BE2C (cell line): ENCODE results near the gene MAP2K2.

Experiments
- DNase-seq: peaks from one replicate; pipeline ENCODE4 v3.0.0-alpha.2; 2020
- H3K27me3 ChIP-seq: fragments of 250-450 bp; sonication (Bioruptor Pico); 2 replicates; pipeline ENCODE4 v1.5.1; 2020; ENCODE audit warnings: mild to moderate bottlenecking
- H3K36me3 ChIP-seq: fragments of 250-450 bp; sonication (Bioruptor Pico); 2 replicates; pipeline ENCODE4 v1.5.1; 2020; ENCODE audit warnings: mild to moderate bottlenecking
- H3K4me1 ChIP-seq: fragments of 250-450 bp; sonication (Bioruptor Pico); 2 replicates; pipeline ENCODE4 v1.5.1; 2020
- H3K4me3 ChIP-seq: 2 replicates; pipeline ENCODE4 v1.5.1; 2011; ENCODE audit warnings: low read depth, low read length
- H3K9me3 ChIP-seq: fragments of 250-450 bp; sonication (Bioruptor Pico); 2 replicates; pipeline ENCODE4 v1.5.1; 2020
- TF ChIP-seq, protein P1 (sequence below): IDR thresholded peaks from 2 replicates; pipeline ENCODE4 v1.5.1; 2012; ENCODE audit warnings: mild to moderate bottlenecking, low read depth, low read length

Gene MAP2K2

DNA sequence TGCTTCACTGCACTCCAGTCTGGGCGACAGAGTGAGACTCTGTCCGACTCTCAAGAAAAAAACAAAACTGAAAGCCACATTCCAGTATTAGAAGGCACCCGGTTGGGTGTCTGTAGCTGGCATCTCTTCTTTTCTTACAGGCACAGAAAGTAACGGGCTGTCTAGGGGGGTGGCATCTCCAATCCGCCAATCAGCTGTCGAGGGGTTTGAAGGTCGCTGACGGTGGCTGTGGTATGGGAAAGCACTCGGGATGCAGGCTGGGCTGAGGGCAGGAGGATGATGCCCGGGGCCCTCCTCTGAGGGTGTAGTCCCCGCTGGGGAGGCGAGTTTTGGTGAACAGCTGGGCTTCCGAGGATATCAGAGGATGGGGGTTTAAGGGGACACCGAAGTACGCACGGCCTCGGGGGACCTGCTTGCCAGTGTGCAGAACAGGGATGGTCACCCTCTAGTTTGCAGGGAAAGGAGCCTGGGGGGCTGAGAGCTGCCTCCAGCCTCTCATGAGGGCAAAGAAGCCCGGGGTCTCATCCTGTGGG, 30.2 kb downstream of the MAP2K2 start:
- TF ChIP-seq, protein P1, sequence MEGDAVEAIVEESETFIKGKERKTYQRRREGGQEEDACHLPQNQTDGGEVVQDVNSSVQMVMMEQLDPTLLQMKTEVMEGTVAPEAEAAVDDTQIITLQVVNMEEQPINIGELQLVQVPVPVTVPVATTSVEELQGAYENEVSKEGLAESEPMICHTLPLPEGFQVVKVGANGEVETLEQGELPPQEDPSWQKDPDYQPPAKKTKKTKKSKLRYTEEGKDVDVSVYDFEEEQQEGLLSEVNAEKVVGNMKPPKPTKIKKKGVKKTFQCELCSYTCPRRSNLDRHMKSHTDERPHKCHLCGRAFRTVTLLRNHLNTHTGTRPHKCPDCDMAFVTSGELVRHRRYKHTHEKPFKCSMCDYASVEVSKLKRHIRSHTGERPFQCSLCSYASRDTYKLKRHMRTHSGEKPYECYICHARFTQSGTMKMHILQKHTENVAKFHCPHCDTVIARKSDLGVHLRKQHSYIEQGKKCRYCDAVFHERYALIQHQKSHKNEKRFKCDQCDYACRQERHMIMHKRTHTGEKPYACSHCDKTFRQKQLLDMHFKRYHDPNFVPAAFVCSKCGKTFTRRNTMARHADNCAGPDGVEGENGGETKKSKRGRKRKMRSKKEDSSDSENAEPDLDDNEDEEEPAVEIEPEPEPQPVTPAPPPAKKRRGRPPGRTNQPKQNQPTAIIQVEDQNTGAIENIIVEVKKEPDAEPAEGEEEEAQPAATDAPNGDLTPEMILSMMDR: no peak
- H3K4me1 ChIP-seq: peaks cover 4% of the 10 kb centered on the region; the same call in 1 of the 2 replicates
- no peaks in the 10 kb centered on the region for H3K9me3 ChIP-seq
- no peaks in the 10 kb centered on the region for H3K27me3 ChIP-seq
- no peak for DNase-seq
- H3K36me3 ChIP-seq: peaks cover 36% of the 10 kb centered on the region
- H3K4me3 ChIP-seq: no peak overlapping the region

GRCh38 chr19:4090356-4091220, 33.3 kb downstream of the MAP2K2 start:
- Histone ChIP-seq H3K36me3 (peaks cover 28% of the 10 kb centered on the region), H3K9me3 (no peaks in the 10 kb centered on the region), H3K4me1 (peaks cover 4% of the 10 kb centered on the region; the same call in 1 of the 2 replicates), H3K27me3 (no peaks in the 10 kb centered on the region), H3K4me3 (no peak overlapping the region)
- TF ChIP-seq, protein P1: no peak
- DNase-seq: no peak

- Histone ChIP-seq H3K9me3 (no peaks in the 10 kb centered on the region), H3K4me1 (peaks cover 4% of the 10 kb centered on the region; the same call in 1 of the 2 replicates), H3K27me3 (no peaks in the 10 kb centered on the region), H3K36me3 (peaks cover 25% of the 10 kb centered on the region), H3K4me3 (no peak overlapping the region)
- TF ChIP-seq, protein P1: no peak
- DNase-seq: no peak
Observed at GRCh38 chr19:4089946-4090345, 34.0 kb downstream of the MAP2K2 start.

DNA sequence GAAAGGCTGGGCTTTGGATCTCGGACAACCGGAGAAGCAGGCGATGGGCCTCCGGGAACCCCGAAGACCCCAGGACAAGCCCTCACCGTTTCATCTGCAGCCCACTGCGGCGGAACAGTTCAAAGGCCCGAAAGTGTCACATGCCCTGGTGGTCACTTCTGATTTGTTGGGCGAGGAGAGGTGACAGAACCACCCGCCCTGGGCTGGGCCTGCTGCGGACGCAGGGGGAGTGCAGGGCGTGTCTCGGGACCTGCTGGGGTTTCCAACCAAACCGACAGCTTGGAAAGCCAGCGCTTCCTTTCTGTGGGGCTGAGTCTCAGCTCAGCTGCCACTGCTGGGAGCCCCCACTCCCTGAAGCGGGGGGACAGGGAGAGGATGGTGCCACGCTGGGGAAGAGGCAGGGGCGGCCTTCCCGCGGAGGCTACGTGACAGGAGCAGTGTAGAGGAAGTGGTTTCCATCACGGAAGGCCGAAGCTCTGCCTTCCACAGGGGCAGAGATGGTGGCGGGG, 34.5 kb downstream of the MAP2K2 start:
- H3K27me3 ChIP-seq: no peaks in the 10 kb centered on the region
- no peak overlapping the region for H3K4me3 ChIP-seq
- H3K4me1 ChIP-seq: peaks cover 4% of the 10 kb centered on the region; the same call in 1 of the 2 replicates
- H3K36me3 ChIP-seq: peaks cover 22% of the 10 kb centered on the region
- no peak for DNase-seq
- TF ChIP-seq, protein P1: no peak
- H3K9me3 ChIP-seq: no peaks in the 10 kb centered on the region

GRCh38 chr19:4088975-4089374, 34.9 kb downstream of the MAP2K2 start:
- DNase-seq: no peak
- TF ChIP-seq, protein P1: no peak
- Histone ChIP-seq H3K9me3 (no peaks in the 10 kb centered on the region), H3K36me3 (peaks cover 17% of the 10 kb centered on the region), H3K4me1 (peaks cover 4% of the 10 kb centered on the region; the same call in 1 of the 2 replicates), H3K27me3 (no peaks in the 10 kb centered on the region), H3K4me3 (no peak overlapping the region)
